ENCODE results near the gene CALML3.

The CALML3 gene

GRCh38 chr10:5528989-5529701 is 4.4 kb downstream of the CALML3 start:
- no peak for DNase-seq

- DNase-seq, result no peak
Measured at GRCh38 chr10:5529702-5530411, 5.1 kb downstream of the CALML3 start.

- DNase-seq, result no peak
Measured at GRCh38 chr10:5530412-5530806, 5.6 kb downstream of the CALML3 start.

- DNase-seq, result no peak
Measured at GRCh38 chr10:5530846-5531557, 6.2 kb downstream of the CALML3 start.

GRCh38 chr10:5531558-5532306 is 7.0 kb downstream of the CALML3 start:
- no peak for DNase-seq

- DNase-seq, result no peak
Measured at GRCh38 chr10:5532307-5532605, 7.5 kb downstream of the CALML3 start.

- DNase-seq, result no peak
Measured at GRCh38 chr10:5532618-5533097, 7.9 kb downstream of the CALML3 start.

- no peak for DNase-seq
Measured at GRCh38 chr10:5533098-5533731, 8.5 kb downstream of the CALML3 start.

GRCh38 chr10:5534051-5534821 is 9.5 kb downstream of the CALML3 start:
- DNase-seq, result no peak

- no peak for DNase-seq
Measured at GRCh38 chr10:5534880-5535856, 10.4 kb downstream of the CALML3 start.

- no peak for DNase-seq
Measured at GRCh38 chr10:5536486-5537081, 11.8 kb downstream of the CALML3 start.

- DNase-seq, result no peak
Measured at GRCh38 chr10:5537684-5538083, 12.9 kb downstream of the CALML3 start.

- no peak for DNase-seq
Measured at GRCh38 chr10:5538446-5538845, 13.7 kb downstream of the CALML3 start.

- no peak for DNase-seq
Measured at GRCh38 chr10:5538892-5539651, 14.3 kb downstream of the CALML3 start.

GRCh38 chr10:5540080-5540479 is 15.3 kb downstream of the CALML3 start:
- no peak for DNase-seq

GRCh38 chr10:5540891-5541290 is 16.1 kb downstream of the CALML3 start:
- DNase-seq, result no peak

GRCh38 chr10:5542100-5542499 is 17.3 kb downstream of the CALML3 start:
- no peak for DNase-seq

- no peak for DNase-seq
Measured at GRCh38 chr10:5543623-5544022, 18.9 kb downstream of the CALML3 start.

GRCh38 chr10:5544216-5544805 is 19.6 kb downstream of the CALML3 start:
- DNase-seq, result no peak

Data from NCI-H1092 (cell line).